WTC11 (cell line): ENCODE data around the gene TUBA4B. TPM values are rescaled to one million over a fixed set of nuclear protein-coding genes. Genes with fewer than 3 reads are reported as not detected.

Experiments
- ELF4 ChIP-seq: sonication (generic); formaldehyde crosslinking; IDR thresholded peaks from 2 replicates; pipeline ENCODE4 v1.8.1; 2022; ENCODE audit warnings: low read depth, mild to moderate bottlenecking, moderate library complexity, missing genetic modification reagents
- GTF2I ChIP-seq: fragments of 250-450 bp; sonication (Bioruptor Pico); conservative IDR thresholded peaks from 2 replicates; pipeline ENCODE4 v1.4.0; 2021; ENCODE audit warnings: mild to moderate bottlenecking
- NFATC4 ChIP-seq: fragments of 250-450 bp; sonication (Bioruptor Pico); IDR thresholded peaks from 2 replicates; pipeline ENCODE4 v1.9.0; 2021; ENCODE audit warnings: mild to moderate bottlenecking
- OVOL2 ChIP-seq: fragments of 250-450 bp; sonication (Bioruptor Pico); IDR thresholded peaks from 2 replicates; pipeline ENCODE4 v1.9.0; 2021; ENCODE audit warnings: mild to moderate bottlenecking, borderline replicate concordance
- RELA ChIP-seq: sonication (generic); formaldehyde crosslinking; IDR thresholded peaks from 2 replicates; pipeline ENCODE4 v1.8.1; 2022; ENCODE audit warnings: missing genetic modification reagents, mild to moderate bottlenecking, borderline replicate concordance
- TEAD4 ChIP-seq: sonication (generic); formaldehyde crosslinking; IDR thresholded peaks from 2 replicates; pipeline ENCODE4 v1.8.0; 2022; ENCODE audit warnings: mild to moderate bottlenecking, missing genetic modification reagents
- ZNF232 ChIP-seq: sonication (generic); formaldehyde crosslinking; IDR thresholded peaks from 2 replicates; pipeline ENCODE4 v1.8.0; 2022; ENCODE audit warnings: mild to moderate bottlenecking, missing genetic modification reagents
- ZNF317 ChIP-seq: sonication (generic); formaldehyde crosslinking; IDR thresholded peaks from 2 replicates; pipeline ENCODE4 v1.8.1; 2023; ENCODE audit warnings: low read depth, mild to moderate bottlenecking, moderate library complexity, missing genetic modification reagents, borderline replicate concordance
- total RNA-seq: library from RNA; stranded (reverse); gene quantifications from 3 replicates; pipeline ENCODE4 v1.2.3, GENCODE V29; 2021
- TF ChIP-seq, protein P1 (sequence below): sonication (generic); formaldehyde crosslinking; IDR thresholded peaks from 2 replicates; pipeline ENCODE4 v1.8.0; 2022; ENCODE audit warnings: mild to moderate bottlenecking, missing genetic modification reagents
- TF ChIP-seq, protein P2 (sequence below): fragments of 250-450 bp; sonication (Bioruptor Pico); conservative IDR thresholded peaks from 2 replicates; pipeline ENCODE4 v1.9.0; 2021; ENCODE audit warnings: mild to moderate bottlenecking
- TF ChIP-seq, protein P3 (sequence below): sonication (generic); formaldehyde crosslinking; IDR thresholded peaks from 2 replicates; pipeline ENCODE4 v1.8.0; 2023; ENCODE audit warnings: missing genetic modification reagents, mild to moderate bottlenecking, borderline replicate concordance
- TF ChIP-seq, protein P4 (sequence below): sonication (generic); formaldehyde crosslinking; IDR thresholded peaks from 2 replicates; pipeline ENCODE4 v1.8.1; 2022; ENCODE audit warnings: low read depth, missing genetic modification reagents, borderline replicate concordance
- TF ChIP-seq, protein P5 (sequence below): sonication (generic); formaldehyde crosslinking; IDR thresholded peaks from 2 replicates; pipeline ENCODE4 v1.8.1; 2022; ENCODE audit warnings: mild to moderate bottlenecking, missing genetic modification reagents, moderate library complexity, borderline replicate concordance
- TF ChIP-seq, protein P6 (sequence below): sonication (generic); formaldehyde crosslinking; IDR thresholded peaks from 2 replicates; pipeline ENCODE4 v1.8.0; 2022; ENCODE audit warnings: mild to moderate bottlenecking, missing genetic modification reagents

TUBA4B gene
- total RNA-seq, 1 experiment from 2014 or later, result 0.20 TPM

DNA sequence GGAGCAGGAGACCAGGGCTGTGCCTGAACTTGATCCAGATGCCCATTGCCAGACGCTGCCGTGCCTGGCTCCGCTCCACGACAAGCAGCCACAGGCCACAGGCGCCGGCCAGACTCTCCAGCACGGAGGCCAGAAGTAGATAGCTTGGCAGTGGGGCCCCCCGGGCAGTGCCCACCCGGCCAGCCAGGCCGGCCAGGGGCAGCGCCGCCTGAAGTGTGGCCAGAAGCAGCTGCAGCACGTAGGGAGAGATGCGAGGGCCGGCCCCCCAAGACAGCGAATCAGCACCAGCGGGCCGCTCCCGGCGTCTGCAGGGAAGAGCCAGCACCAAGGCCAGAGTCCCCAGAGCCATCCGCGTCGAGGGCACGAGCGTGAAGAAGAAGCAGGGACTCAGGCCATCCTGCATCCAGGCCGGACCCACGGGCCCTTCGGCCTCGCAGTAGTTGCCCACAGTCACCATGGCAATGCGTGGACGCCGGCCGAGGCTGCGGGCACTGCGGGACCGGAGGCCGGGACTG lies 34.8 kb upstream of the TUBA4B start (continued):
- TF ChIP-seq ZNF232 (CRISPR knock-in tag) (0 out of 2 replicates have a peak, but pooled peaks have one; percentile 10), OVOL2 (CRISPR knock-in tag) (no peak), ZNF317 (CRISPR knock-in tag) (0 out of 2 replicates have a peak, but pooled peaks have one; percentile 9), GTF2I (CRISPR knock-in tag) (no peak), RELA (CRISPR knock-in tag) (peak; percentile 13; the same call in 1 of the 2 replicates), ELF4 (0 out of 2 replicates have a peak, but pooled peaks have one; percentile 2), TEAD4 (CRISPR knock-in tag) (peak; percentile 7; the same call in 1 of the 2 replicates), NFATC4 (CRISPR knock-in tag) (no peak)
- TF ChIP-seq, protein P1, sequence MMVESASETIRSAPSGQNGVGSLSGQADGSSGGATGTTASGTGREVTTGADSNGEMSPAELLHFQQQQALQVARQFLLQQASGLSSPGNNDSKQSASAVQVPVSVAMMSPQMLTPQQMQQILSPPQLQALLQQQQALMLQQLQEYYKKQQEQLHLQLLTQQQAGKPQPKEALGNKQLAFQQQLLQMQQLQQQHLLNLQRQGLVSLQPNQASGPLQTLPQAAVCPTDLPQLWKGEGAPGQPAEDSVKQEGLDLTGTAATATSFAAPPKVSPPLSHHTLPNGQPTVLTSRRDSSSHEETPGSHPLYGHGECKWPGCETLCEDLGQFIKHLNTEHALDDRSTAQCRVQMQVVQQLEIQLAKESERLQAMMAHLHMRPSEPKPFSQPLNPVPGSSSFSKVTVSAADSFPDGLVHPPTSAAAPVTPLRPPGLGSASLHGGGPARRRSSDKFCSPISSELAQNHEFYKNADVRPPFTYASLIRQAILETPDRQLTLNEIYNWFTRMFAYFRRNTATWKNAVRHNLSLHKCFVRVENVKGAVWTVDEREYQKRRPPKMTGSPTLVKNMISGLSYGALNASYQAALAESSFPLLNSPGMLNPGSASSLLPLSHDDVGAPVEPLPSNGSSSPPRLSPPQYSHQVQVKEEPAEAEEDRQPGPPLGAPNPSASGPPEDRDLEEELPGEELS (CRISPR knock-in tag), result no peak; the same call in 1 of the 2 replicates
- TF ChIP-seq, protein P2, sequence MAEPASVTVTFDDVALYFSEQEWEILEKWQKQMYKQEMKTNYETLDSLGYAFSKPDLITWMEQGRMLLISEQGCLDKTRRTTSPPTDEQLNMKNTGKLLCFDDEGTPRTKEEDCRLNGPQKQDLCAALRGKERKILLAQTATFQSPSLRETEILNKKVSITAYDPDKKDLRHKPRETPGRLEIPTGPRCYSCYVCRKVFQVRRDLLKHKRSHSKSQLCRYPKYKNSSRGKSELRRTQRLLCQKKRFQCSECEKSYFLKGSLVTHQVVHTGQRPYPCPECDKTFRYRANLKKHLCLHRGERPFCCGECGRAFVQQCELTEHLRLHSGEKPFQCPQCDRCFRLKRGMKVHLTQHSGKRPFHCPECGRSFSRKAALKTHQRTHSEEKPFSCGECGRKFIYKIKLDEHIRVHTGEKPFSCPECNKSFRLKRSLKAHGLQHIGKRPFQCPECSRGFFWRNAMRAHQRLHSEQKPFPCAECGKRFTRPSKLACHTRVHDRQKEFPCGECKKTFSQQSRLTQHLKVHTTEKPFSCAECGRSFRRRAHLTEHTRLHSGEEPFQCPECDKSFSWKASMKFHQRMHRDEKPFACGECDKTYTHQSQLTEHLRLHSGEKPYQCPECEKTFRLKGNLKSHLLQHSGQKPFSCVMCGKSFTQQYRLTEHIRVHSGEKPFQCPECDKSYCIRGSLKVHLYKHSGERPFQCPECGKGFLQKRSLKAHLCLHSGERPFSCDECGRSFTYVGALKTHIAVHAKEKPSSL, result no peak
- TF ChIP-seq, protein P3, sequence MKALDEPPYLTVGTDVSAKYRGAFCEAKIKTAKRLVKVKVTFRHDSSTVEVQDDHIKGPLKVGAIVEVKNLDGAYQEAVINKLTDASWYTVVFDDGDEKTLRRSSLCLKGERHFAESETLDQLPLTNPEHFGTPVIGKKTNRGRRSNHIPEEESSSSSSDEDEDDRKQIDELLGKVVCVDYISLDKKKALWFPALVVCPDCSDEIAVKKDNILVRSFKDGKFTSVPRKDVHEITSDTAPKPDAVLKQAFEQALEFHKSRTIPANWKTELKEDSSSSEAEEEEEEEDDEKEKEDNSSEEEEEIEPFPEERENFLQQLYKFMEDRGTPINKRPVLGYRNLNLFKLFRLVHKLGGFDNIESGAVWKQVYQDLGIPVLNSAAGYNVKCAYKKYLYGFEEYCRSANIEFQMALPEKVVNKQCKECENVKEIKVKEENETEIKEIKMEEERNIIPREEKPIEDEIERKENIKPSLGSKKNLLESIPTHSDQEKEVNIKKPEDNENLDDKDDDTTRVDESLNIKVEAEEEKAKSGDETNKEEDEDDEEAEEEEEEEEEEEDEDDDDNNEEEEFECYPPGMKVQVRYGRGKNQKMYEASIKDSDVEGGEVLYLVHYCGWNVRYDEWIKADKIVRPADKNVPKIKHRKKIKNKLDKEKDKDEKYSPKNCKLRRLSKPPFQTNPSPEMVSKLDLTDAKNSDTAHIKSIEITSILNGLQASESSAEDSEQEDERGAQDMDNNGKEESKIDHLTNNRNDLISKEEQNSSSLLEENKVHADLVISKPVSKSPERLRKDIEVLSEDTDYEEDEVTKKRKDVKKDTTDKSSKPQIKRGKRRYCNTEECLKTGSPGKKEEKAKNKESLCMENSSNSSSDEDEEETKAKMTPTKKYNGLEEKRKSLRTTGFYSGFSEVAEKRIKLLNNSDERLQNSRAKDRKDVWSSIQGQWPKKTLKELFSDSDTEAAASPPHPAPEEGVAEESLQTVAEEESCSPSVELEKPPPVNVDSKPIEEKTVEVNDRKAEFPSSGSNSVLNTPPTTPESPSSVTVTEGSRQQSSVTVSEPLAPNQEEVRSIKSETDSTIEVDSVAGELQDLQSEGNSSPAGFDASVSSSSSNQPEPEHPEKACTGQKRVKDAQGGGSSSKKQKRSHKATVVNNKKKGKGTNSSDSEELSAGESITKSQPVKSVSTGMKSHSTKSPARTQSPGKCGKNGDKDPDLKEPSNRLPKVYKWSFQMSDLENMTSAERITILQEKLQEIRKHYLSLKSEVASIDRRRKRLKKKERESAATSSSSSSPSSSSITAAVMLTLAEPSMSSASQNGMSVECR (CRISPR knock-in tag), result no peak; the same call in 1 of the 2 replicates
- TF ChIP-seq, protein P4, sequence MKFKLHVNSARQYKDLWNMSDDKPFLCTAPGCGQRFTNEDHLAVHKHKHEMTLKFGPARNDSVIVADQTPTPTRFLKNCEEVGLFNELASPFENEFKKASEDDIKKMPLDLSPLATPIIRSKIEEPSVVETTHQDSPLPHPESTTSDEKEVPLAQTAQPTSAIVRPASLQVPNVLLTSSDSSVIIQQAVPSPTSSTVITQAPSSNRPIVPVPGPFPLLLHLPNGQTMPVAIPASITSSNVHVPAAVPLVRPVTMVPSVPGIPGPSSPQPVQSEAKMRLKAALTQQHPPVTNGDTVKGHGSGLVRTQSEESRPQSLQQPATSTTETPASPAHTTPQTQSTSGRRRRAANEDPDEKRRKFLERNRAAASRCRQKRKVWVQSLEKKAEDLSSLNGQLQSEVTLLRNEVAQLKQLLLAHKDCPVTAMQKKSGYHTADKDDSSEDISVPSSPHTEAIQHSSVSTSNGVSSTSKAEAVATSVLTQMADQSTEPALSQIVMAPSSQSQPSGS, result peak; percentile 41; the same call in 1 of the 2 replicates
- TF ChIP-seq, protein P5, sequence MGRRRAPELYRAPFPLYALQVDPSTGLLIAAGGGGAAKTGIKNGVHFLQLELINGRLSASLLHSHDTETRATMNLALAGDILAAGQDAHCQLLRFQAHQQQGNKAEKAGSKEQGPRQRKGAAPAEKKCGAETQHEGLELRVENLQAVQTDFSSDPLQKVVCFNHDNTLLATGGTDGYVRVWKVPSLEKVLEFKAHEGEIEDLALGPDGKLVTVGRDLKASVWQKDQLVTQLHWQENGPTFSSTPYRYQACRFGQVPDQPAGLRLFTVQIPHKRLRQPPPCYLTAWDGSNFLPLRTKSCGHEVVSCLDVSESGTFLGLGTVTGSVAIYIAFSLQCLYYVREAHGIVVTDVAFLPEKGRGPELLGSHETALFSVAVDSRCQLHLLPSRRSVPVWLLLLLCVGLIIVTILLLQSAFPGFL, result no peak
- TF ChIP-seq, protein P6, sequence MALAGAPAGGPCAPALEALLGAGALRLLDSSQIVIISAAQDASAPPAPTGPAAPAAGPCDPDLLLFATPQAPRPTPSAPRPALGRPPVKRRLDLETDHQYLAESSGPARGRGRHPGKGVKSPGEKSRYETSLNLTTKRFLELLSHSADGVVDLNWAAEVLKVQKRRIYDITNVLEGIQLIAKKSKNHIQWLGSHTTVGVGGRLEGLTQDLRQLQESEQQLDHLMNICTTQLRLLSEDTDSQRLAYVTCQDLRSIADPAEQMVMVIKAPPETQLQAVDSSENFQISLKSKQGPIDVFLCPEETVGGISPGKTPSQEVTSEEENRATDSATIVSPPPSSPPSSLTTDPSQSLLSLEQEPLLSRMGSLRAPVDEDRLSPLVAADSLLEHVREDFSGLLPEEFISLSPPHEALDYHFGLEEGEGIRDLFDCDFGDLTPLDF (CRISPR knock-in tag), result no peak
